GM12873 (cell line): ENCODE data around the gene CADM3.

Experiments used
- CTCF ChIP-seq: IDR thresholded peaks from 2 replicates; pipeline ENCODE4 v1.5.1; 2012; ENCODE audit warnings: low read depth, mild to moderate bottlenecking, moderate library complexity, low read length, control low read depth; ENCODE audit not compliant: insufficient read depth; ENCODE audit errors: missing control alignments

CADM3 gene

GRCh38 chr1:159222075-159222865 is 50.9 kb downstream of the CADM3 start:
- TF ChIP-seq CTCF, result no peak

GRCh38 chr1:159223004-159223403 is 51.6 kb downstream of the CADM3 start:
- no peak for TF ChIP-seq CTCF

- no peak for TF ChIP-seq CTCF
Observed at GRCh38 chr1:159228554-159228953, 57.1 kb downstream of the CADM3 start.

- TF ChIP-seq CTCF, result no peak
Observed at GRCh38 chr1:159229260-159229885, 58.0 kb downstream of the CADM3 start.

- TF ChIP-seq CTCF, result no peak
Observed at GRCh38 chr1:159229896-159230295, 58.5 kb downstream of the CADM3 start.

- no peak for TF ChIP-seq CTCF
Observed at GRCh38 chr1:159239551-159240220, 68.3 kb downstream of the CADM3 start.

- TF ChIP-seq CTCF, result no peak
Observed at GRCh38 chr1:159247266-159247665, 75.9 kb downstream of the CADM3 start.
